Heart right ventricle (tissue), 16 donors: ENCODE data around the gene WDR77. TPM values are rescaled to one million over a fixed set of nuclear protein-coding genes. Genes with fewer than 3 reads are reported as not detected.
A peak's percentile ranks its signal among the peaks of the same experiment; 100 is the strongest.

Experiments
- ATAC-seq, 8 donors: fragments of 200-7000 bp; cut with Tn5 transposase; one replicate each; pipeline ENCODE4 v1.9.1; 2020; ENCODE audit warnings: mild to moderate bottlenecking in 8 of 8, moderate library complexity in 8 of 8, moderate number of reproducible peaks in 1 of 8
- DNase-seq, 2 donors: peaks; one replicate each; pipeline ENCODE4 v3.0.0-alpha.2; 2020
- H3K27ac ChIP-seq, 10 donors: fragments of 200-600 bp; sonication (generic) in 2 of 10; one replicate each; pipeline versions ENCODE4 v1.5.0 to v1.8.0; 2020 to 2022; ENCODE audit warnings: mild to moderate bottlenecking in 3 of 10
- H3K27me3 ChIP-seq, 7 donors: fragments of 200-600 bp; one replicate each; pipeline ENCODE4 v1.8.0; 2021 to 2022; ENCODE audit warnings: mild to moderate bottlenecking in 2 of 7
- H3K36me3 ChIP-seq, 9 donors: fragments of 200-600 bp; sonication (generic) in 1 of 9; one replicate each; pipeline versions ENCODE4 v1.5.0 to v1.8.0; 2020 to 2022; ENCODE audit warnings: mild to moderate bottlenecking in 2 of 9
- H3K4me1 ChIP-seq, 9 donors: fragments of 200-600 bp; sonication (generic) in 1 of 9; one replicate each; pipeline versions ENCODE4 v1.5.0 to v1.8.0; 2020 to 2022; ENCODE audit warnings: mild to moderate bottlenecking in 4 of 9
- H3K4me3 ChIP-seq, 10 donors: fragments of 200-600 bp; sonication (generic) in 2 of 10; one replicate each; pipeline versions ENCODE4 v1.5.0 to v1.8.0; 2020 to 2022; ENCODE audit warnings: mild to moderate bottlenecking in 7 of 10, moderate library complexity in 2 of 10
- H3K9me3 ChIP-seq, 11 donors: fragments of 200-600 bp in 10 of 11; sonication (generic) in 2 of 11; one replicate each; pipeline versions ENCODE4 v1.5.0 to v1.8.0; 2013 to 2022; ENCODE audit warnings: mild to moderate bottlenecking in 2 of 11, control low read depth in 1 of 11, moderate library complexity in 1 of 11
- WGBS, 2 donors: extraction: QIAGEN DNeasy Blood & Tissue Kit; methylation state at CpG; one replicate each; pipeline ENCODE4 v1.1.7; 2013; ENCODE audit warnings: inconsistent platforms in 1 of 2; 5-methylcytosine and 5-hydroxymethylcytosine counted together
- intact Hi-C, 10 donors: fragments of 100-400 bp; cut with DNase I; formaldehyde crosslinking; loops; one replicate each; pipeline versions ENCODE4 v1.11.1 to v1.14.2; 2022
- long read RNA-seq, 3 donors: library from polyadenylated mRNA; unstranded; transcript quantifications; one replicate each; pipeline ENCODE4 v2.0.0, GENCODE V29; 2020 to 2021
- polyA plus RNA-seq, 2 donors: library from polyadenylated mRNA; stranded (reverse); fragments of 200-250 nt; gene quantifications; one replicate each; pipeline ENCODE4 v1.2.3, GENCODE V29; 2013
- total RNA-seq, 10 donors: library from RNA; stranded (reverse); fragmentation: NEBNext Ultra II Directional in 3 of 10; extraction: Animal tissue kit (Norgen Biotek cat#: 25700) in 3 of 10; gene quantifications; one replicate each; pipeline versions ENCODE4 v1.2.1 to v1.2.4, GENCODE V29; 2021 to 2023
- TF ChIP-seq, protein P1 (sequence below), 9 donors: fragments of 200-600 bp; sonication (generic) in 2 of 9; IDR thresholded peaks; one replicate each; pipeline versions ENCODE4 v1.5.0 to v1.8.0; 2021 to 2022; ENCODE audit warnings: antibody characterized with exemption in 9 of 9, mild to moderate bottlenecking in 5 of 9, moderate library complexity in 1 of 9
- donor health status: Arrhythmogenic right ventricular cardiomyopathy.
- donor health status: ischemic (EF 13 %, LVEDD 7.1; RV severe dilation, severe dysfunction).
- donor health status: healthy with polysubstance abuse.
- donor health status: DM: no; HTN: yes; CAD: no.
- donor health status: DM: no; HTN: no; CAD: no.
- donor health status: ischemic (EF 25% LVEDD 6.9; RV normal size, moderate dysfunction).
- donor health status: ischemic (EF 25% LVEDD 5.7; RV mildly dilated, moderate dysfunction).
- donor health status: healthy.
- donor health status: DM: yes; HTN: yes; CAD: no.
- donor health status: Ischemic cardiomyopathy.
- donor health status: ischemic (EF 35%, LVEDD 5.7; RV mildly dilated, moderate dysfunction).
- donor health status: nonischemic (EF 11% LVEDD 7.7; RV severe dilation, severe dysfunction).
- donor health status: DM: yes; HTN: yes; CAD: no.
- donor health status: PGD.
- donor health status: ischemic (EF 29% LVEDD 5.4; RV normal size, mild dysfunction).
- donor health status: nonischemic (EF 23%, LVEDD 6.1; RV moderate dilation, normal function).

WDR77 gene
- total RNA-seq (10 to 100 TPM; 26.0 to 40.3 (median 35.3) TPM), polyA plus RNA-seq (10 to 100 TPM; 21.4 to 55.8 TPM)
- long read RNA-seq, donor 1, transcript WDR77-201 (10 exons, 2,576 nt): major isoform, 61 of 74 reads
- long read RNA-seq, donor 1, partial matches to known transcripts: 6 of 74 reads
- long read RNA-seq, donor 1, other reads (novel, unspliced or antisense): 7 of 74 reads
- long read RNA-seq, donor 2, transcript WDR77-201 (10 exons, 2,576 nt): major isoform, 69 of 81 reads
- long read RNA-seq, donor 2, partial matches to known transcripts: 4 of 81 reads
- long read RNA-seq, donor 2, other reads (novel, unspliced or antisense): 8 of 81 reads
- long read RNA-seq, donor 3, transcript WDR77-201 (10 exons, 2,576 nt): major isoform, 131 of 171 reads
- long read RNA-seq, donor 3, partial matches to known transcripts: 13 of 171 reads
- long read RNA-seq, donor 3, other reads (novel, unspliced or antisense): 27 of 171 reads

GRCh38 chr1:111448918-111449702 is at the start of gene WDR77, which contains the start of gene ATP5PB:
WDR77 (minus strand) TSS chr1:111449256; CDS start chr1:111449169, 87 bp downstream.
ATP5PB (plus strand) TSS chr1:111449464; CDS start chr1:111449542, 78 bp downstream.
- Histone ChIP-seq H3K9me3 (no peaks in the 10 kb centered on the region), H3K27me3 (no peaks in the 10 kb centered on the region), H3K27ac (peak within 1 kb of the TSS; percentile 80 to 97 (median 90)), H3K4me3 (peak within 1 kb of the TSS; percentile 61 to 89 (median 80)), H3K36me3 (peaks cover 0 to 68% (median 24%) of the 10 kb centered on the region in 9 donors), H3K4me1 (peaks cover 0 to 60% (median 57%) of the 10 kb centered on the region in 9 donors)
- peak; percentile 95 to 98 (median 96) for ATAC-seq
- TF ChIP-seq, protein P1, sequence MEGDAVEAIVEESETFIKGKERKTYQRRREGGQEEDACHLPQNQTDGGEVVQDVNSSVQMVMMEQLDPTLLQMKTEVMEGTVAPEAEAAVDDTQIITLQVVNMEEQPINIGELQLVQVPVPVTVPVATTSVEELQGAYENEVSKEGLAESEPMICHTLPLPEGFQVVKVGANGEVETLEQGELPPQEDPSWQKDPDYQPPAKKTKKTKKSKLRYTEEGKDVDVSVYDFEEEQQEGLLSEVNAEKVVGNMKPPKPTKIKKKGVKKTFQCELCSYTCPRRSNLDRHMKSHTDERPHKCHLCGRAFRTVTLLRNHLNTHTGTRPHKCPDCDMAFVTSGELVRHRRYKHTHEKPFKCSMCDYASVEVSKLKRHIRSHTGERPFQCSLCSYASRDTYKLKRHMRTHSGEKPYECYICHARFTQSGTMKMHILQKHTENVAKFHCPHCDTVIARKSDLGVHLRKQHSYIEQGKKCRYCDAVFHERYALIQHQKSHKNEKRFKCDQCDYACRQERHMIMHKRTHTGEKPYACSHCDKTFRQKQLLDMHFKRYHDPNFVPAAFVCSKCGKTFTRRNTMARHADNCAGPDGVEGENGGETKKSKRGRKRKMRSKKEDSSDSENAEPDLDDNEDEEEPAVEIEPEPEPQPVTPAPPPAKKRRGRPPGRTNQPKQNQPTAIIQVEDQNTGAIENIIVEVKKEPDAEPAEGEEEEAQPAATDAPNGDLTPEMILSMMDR (IDR thresholded peaks at IDR 0.05): peak in 2 of 9 donors; percentile 7 to 9
- WGBS, 2 donors: 0 to 1% methylated on average over 52 to 54 of the region's 54 CpGs
- intact Hi-C loops: no loop called here
- DNase-seq: peak; percentile 88 to 97

DNA sequence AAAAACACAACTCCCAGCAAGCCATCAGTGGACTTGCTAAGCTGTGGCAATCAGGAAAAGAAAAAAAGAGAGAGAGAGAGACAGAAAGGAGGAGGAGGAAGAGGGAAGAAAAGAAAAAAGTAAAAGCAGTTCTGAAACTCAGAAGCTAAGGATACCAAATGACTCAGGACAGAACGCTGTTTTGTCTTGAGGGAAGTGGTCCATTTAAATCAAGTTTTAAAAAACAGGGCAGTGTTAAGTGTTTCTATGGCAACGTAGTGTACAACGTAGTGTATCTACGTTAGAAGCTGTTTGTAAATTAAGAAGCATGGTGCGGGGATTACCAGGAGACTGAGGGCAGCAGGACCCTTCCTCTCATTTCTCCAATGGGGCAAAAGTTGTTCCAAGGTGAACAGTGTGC is 48.5 kb upstream of the WDR77 start:
- TF ChIP-seq, protein P1 (IDR thresholded peaks at IDR 0.05): no peak
- Histone ChIP-seq H3K9me3 (peaks cover 0 to 9% (median 0%) of the 10 kb centered on the region in 11 donors), H3K27me3 (no peaks in the 10 kb centered on the region), H3K27ac (peak overlapping the region in 1 of 10 donors; percentile 18), H3K36me3 (no peaks in the 10 kb centered on the region), H3K4me1 (peaks cover 0 to 33% (median 0%) of the 10 kb centered on the region in 9 donors), H3K4me3 (no peak overlapping the region)
- peak in 1 of 8 donors; percentile 20 for ATAC-seq
- 73 to 80% methylated on average over 5 of the region's 5 CpGs for WGBS, 2 donors
- no peak for DNase-seq
- intact Hi-C loops: no loop called here

- TF ChIP-seq, protein P1 (IDR thresholded peaks at IDR 0.05): no peak
- WGBS, 2 donors: 86% methylated on average over 4 of the region's 4 CpGs
- Histone ChIP-seq H3K9me3 (peaks cover 0 to 9% (median 0%) of the 10 kb centered on the region in 11 donors), H3K27ac (no peak overlapping the region), H3K4me1 (peaks cover 0 to 34% (median 0%) of the 10 kb centered on the region in 9 donors), H3K27me3 (no peaks in the 10 kb centered on the region), H3K36me3 (no peaks in the 10 kb centered on the region), H3K4me3 (no peak overlapping the region)
- intact Hi-C loops: no loop called here
- ATAC-seq (no peak), DNase-seq (no peak)
Observed at GRCh38 chr1:111496398-111496797, 47.3 kb upstream of the WDR77 start.

- H3K27ac ChIP-seq: peak overlapping the region in 1 of 10 donors; percentile 83
Observed at GRCh38 chr1:111491070-111491469, 42.0 kb upstream of the WDR77 start.

More at GRCh38 chr1:111491070-111491469, 42.0 kb upstream of the WDR77 start:
- WGBS, 2 donors: 89 to 93% methylated on average over 7 of the region's 7 CpGs
- H3K4me1 ChIP-seq: peaks cover 0 to 53% (median 0%) of the 10 kb centered on the region in 9 donors
- DNase-seq: no peak
- TF ChIP-seq, protein P1 (IDR thresholded peaks at IDR 0.05): no peak
- no peak for ATAC-seq
- intact Hi-C loops: no loop called here
- H3K9me3 ChIP-seq: peaks cover 0 to under 1% (median 0%) of the 10 kb centered on the region in 11 donors
- no peak overlapping the region for H3K4me3 ChIP-seq
- H3K36me3 ChIP-seq: no peaks in the 10 kb centered on the region
- peaks cover 0 to 7% (median 0%) of the 10 kb centered on the region in 7 donors for H3K27me3 ChIP-seq
